HG03558 (cell line): Measurements from ENCODE around the gene LITAF.
"Not testable (repeated sequence)": the region's sequence is repeated elsewhere in the genome, so short reads cannot be mapped to it uniquely, and the experiment has no call there.

Experiments used
- ATAC-seq: cut with Tn5 transposase; IDR thresholded peaks from one replicate; pipeline ENCODE4 v1.9.1; 2021; ENCODE audit warnings: moderate number of reproducible peaks; ENCODE audit not compliant: unreplicated experiment; ENCODE audit errors: extremely low read depth

LITAF gene

DNA sequence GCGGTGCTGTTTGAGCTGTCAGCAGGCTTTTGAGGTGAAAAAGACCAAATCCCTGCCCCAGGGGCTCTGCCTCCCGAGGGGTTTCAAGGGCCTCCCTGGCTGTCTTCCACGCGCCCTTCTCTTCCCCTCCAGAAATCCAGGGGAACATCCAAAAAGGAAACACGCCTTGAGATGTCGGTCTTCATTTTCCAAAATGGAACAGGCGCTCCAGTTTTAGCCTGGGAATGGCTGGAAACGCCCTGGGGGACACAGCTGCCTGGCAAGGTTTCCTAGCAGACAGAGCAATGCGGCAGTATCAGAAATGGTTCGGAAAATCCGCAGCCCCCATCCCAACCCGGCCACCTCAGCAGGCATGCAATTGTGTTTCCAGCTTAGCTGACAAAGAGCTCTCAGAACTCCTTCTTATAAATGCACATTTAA, 16.6 kb upstream of the LITAF start:
- ATAC-seq: no peak

DNA sequence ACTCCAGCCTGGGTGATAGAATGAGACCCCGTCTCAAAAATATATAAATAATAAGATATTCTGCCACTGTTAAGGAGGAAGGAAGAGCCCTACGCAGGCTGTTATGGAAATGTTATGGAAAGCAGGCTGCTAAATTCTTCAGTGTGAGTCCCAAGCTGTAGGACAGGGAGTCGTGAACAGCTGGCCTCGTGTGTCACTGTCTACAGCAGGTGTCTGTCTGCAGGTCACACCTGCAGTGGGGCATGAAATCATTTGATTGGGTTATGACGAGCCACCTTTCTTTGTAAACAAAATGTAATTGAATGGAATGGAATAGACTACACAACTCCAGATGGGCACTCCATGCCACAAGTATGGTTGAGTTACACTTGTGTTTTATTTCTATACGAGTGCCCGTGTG, 15.6 kb upstream of the LITAF start:
- ATAC-seq: no peak

DNA sequence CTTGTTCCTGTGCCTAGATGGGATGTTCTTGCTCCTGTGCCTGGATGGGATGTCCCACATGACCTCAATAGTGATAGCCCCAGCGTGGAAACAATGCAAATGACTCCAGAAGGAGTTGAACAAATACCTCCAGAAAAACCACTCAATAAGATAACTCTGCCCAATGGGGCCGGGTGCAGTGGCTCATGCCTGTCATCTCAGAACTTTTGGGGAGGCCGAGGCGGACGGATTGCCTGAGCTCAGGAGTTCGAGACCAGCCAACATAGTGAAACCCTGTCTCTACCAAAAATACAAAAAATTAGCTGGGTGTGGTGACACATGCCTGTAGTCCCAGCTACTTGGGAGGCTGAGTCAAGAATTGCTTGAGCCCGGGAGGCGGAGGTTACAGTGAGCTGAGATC, 15.2 kb upstream of the LITAF start:
- no peak for ATAC-seq

DNA sequence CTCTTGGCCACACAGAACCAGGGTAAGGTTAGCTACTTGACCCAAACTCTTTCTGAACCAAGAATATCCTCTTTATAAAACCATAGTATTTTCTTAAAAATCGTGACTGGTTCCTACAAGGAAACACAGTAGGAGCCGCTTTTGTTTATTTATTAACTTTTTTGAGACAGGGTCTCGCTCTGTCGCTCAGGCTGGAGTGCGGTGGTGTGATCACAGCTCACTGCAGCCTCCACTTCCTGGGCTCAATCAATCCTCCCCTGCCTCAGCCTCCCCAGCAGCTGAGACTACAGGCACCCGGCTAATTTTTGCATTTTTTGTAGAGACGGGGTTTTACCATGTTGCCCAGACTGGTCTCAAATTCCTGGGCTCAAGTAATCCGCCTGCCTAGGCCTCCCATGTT, 14.7 kb upstream of the LITAF start:
- ATAC-seq: no peak

DNA sequence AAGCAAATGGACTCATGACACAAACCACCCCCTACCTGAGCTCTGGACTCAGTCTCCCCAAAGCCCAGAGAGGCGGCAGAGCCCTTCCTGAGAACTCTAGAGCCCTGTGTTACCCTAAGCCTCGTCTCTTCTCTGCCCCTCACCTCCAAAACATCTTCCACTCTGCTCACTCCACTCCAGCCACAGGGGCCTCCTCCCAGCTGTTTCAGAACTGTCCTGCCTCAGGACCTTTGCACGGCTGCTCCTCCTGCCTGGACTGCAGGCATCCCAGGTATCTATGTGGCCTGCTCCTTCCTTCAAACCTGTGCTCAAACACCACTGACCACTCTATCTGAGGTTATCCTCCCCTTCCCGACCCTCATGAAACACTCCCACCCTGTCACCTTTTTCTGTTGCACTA, 12.9 kb upstream of the LITAF start:
- ATAC-seq: no peak

DNA sequence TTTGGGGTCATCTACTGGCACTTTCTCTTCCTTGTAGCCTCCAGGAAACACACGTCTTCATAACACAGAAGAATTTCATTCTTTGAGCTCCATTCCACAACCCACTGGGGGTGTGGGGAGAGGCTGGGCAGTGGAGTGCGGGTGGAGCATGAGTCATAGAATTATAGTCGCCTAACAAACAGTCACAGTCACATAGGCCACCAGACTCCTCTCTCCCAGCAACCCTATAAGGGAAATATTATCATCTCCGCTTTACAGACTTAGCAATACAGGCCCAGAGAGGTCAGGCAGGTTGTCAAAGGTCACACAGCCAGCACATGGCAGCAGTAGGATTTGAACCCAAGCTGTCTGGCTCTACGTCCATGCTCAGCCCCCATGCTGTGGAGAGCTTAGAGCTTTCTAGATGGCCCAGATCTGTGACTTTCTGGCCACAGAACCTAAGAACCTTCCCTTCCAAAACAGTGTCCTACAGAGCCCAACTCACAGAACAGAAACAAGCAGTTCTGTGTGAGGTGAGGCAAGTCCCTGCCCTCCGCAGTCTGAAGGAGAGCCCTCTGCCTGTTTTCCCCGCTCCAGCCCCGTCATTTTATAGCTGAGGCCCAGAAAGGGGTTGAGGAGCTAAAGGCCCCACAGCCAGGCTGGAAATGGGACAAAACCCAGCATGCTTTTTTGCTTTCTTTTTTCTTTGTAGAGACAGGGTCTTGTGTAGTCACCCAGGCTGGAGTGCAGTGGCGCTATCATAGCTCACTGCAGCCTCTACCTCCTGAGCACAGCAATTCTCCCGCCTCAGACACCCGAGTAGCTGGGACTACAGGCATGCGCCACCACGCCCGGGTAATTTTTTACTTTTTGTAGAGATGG, 10.7 kb upstream of the LITAF start:
- ATAC-seq: no peak

DNA sequence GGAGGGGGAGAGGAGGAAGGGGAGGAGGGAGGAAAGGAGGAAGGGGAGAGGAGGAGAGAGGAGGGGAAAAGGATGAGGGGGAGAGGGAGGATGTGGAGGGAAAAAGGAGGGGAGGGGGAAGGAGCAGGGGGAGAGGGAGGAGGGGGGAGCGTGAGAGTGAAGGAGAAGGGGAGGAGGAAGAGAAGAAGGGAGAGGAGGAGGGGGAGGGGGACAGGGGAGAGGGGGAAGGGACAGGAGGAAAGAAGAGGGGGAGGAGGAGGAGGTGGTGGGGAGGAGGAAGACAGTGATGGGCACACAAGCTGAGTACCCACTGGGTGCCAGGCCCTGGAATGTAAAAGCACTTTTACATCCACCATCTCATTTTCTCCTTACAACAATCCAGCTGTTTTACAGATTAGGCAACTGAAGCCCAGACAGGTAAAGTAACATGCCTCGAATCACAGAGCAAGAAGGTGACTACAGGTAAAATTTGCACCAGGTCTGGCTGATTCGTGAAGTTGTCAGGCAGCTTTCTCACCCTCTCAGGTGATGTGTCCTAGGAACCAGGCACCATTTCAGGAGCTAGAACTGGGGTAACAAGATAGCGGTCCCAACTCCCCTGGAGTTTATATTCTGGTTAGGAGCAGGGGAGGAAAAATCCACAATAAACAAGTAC, 10.0 kb upstream of the LITAF start:
- ATAC-seq: no peak

DNA sequence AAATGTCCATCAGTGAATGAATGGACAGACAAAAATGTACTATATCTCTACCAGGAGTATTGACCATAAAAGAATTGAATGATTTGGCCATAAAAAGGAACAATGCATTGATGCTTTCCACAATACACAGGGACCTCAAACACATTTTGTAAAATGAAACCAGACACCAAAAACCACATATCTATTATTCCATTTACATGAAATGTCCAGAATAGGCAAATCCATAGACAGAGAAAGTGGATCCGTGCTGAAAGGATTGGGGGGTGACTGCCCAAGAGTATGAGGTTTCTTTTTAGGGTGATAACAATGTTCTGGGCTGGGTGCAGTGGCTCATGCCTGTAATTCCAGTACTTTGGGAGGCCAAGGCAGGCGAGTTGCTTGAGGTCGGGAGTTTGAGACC, 6.9 kb upstream of the LITAF start:
- no peak for ATAC-seq

DNA sequence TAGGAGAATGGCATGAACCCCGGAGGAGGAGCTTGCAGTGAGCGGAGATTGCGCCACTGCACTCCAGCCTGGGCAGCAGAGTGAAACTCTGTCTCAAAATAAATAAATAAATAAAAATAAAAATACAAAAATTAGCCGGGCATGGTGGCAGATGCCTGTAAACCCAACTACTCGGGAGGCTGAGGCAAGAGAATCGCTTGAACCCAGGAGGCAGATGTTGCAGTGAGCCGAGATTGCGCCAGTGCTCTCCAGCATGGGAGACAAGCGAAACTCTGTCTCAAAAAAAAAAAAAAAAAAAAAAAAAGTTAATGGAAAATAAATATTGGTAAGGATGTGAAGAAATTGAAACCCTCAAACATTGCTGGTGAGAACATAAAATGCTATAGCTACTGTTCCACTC, 6.4 kb upstream of the LITAF start:
- not testable (repeated sequence) for ATAC-seq

DNA sequence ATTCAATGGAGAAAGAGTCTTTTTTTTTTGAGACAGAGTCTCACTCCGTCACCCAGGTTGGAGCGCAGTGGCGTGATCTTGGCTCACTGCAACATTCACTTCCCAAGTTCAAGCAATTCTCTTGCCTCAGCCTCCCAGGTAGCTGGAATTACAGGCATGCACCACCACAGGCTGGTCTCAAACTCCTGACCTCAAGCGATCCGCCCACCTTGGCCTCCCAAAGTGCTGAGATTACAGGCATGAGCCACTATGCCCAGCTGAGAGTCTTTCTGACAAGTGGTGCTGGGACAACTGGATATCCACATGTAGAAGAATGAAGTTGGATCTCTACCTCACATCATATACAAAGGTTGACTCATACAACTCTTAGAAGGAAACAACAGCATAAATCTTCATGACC, 4.9 kb upstream of the LITAF start:
- ATAC-seq: not testable (repeated sequence)

DNA sequence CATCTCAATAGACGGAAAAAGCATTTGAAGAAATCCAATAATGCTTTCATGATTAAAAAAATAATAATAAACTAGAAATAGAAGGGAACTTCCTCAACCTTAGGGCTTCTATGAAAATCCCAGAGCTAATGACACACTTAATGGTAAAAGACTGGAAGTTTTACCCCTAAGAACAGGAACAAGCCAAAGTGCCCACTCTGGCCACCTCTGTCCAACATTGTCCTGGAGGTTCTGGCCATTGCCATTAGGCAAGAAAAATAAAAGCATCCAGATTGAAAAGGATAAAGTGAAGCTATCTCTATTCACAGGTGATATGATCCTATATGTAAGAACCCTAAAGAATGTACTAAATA, 2.5 kb upstream of the LITAF start:
- no peak for ATAC-seq

DNA sequence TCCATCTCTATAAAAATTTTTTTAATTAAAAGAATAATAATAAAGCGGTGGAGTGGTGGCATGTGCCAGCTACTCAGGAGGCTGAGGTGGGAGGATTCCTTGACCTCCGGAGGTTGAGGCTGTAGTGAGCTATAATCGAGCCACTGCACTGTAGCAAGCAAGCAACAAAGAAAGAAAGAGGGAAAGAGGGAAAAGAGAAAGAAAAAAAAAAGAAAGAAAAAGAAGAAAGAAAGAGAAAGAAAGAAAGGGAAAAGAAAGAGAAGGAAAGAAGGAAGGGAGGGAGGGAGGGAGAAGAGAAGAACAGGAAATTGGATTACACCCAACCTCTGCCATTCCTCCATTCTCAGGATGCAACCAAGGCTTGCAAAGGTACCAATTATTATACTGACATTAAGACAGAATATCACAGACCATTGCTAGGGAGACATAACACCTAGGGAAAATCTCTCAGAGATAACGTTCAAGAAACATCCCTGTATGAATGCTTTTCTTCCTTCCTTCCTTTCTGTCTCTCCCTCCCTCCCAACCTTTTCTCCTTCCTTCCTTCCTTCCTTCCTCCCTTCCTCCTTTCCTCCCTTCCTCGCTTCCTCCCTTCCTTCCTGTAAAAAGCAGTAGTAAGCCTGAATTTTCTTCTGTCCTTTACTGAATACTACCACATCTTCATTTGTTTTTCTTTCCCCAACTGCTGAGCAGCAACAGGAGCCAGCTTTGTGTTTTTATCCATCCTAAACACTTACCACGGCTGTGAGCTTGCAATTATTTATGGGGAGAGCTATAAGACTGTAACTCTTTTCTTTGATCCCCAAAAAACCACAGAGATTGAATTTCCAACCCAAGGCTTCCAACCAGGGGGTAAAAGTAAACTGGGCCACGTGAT, 1.8 kb upstream of the LITAF start:
- ATAC-seq: no peak

DNA sequence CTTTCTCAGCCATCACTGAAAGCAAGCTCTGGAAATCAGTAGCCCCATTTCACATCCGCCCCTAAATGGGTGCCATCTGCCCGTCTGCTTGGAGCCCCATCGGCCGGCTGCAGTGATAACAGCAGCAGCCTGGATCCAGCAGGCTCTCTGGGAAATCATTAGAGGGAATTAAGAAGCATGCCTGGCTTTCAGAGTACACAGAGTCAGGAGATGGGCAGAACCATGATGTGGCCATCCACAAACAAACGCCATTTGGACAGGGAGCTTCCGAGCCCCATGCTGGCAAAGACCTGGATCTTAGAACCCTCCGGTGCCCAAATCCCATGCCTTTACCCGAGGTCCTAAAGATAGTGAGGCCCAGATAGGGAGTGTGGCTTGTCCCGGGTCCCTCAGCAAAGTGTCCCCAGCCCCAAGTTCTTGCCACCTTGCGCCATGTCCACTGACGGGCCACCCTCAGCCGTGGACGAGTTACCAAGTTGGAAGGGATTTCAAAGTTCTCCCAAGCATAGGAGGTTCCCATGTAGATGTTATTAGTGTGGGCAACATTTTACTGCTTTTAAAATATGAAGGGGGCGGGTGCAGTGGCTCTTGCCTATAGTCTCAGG, 1.0 kb upstream of the LITAF start:
- ATAC-seq: no peak

DNA sequence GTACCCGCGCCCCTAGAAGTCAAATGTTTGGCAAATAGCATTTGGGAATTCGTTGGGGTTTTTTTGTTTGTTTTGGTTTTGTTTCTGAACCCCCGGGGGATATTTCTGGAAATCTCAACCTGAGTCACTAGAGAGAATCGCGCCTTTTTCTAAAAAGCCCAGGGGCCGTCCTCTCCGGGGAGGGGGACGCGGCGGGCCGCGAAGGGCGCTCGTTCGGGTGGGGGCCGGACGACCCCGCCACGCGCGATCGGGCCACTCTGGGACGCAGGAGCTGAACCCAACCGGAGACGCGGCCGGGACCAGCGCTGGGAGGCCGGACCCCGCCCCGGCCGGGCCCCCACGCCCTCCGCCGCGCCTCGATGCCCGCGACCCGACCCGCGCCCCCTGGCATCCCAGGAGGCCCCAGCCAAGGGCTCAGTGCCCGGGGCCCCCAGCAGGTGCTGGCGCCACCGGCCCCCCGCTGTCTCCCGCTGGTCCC, 302 bp downstream of the LITAF start:
- no peak for ATAC-seq

DNA sequence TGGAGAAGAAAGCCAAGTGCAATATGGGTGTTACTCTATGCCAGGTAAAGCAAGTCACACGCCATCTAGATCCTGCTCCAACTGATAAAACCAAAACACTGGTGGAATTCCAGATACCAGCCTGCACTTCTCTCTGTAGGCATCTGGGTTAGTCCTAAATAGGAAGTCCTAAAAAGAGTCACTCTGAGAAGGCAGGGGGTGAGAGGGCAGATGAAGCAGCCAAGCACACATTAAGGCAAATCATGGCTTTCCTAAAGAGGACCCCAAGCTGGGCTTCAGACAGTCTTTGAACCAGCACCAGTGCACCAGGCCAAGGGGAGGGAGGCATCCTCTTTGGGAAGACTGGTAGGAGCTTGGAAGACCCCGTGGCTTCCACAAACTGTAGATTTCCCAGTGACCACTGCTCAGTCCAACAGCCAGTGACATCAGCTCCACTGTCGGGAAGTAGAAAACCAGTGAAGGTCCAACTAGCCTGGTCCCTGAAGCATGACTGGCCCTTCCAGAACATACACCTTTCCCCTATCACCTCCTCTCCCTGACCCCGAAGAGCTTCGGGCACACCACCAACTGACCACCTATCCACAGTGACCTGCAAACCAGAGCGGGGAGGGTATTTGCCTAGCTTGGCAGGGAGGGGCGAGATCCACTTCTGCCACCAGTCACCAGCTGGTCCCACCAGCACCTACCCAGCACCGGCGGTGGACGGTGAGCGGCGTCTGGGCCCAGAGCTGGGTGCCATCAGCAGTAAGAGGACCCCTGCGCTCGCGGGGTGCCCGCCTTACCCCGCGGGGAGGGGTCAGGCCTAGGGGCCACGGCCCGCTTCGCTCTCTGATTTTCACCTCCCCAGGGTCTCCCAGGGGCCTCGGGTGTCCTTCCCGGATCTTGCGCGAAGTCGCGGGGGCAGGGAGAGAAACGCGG, 1.0 kb downstream of the LITAF start:
- ATAC-seq: no peak

DNA sequence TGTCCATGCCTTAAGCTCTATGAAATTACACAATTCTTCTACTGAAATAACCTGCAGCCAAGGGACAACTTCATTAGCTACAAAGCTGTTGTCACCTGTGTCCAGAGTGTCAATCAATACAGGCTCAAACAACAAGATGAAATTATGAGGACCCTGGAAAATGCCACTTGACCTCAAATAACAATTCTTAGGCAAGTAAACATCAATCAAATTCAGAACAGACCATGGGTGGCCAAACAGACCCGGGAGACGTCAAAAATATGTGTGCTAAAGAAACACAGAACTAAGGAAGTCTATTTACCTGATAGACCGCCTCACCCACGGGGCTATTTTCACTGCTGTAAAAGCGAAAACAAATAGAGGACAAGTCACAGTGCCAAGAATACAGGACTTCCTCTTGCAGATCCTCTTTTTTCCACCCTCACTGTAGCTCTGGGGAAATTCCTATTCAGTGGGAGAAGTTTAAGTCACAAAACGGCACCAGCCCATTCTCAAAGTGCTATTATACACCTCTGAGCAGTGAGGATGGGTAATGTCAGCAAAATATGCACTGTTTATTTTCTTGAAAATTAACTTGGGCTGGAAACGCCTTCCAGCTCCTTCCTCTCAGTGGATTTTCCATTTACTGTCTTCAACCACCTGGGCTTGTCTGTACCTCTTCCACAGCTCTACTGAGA, 2.7 kb downstream of the LITAF start:
- no peak for ATAC-seq

DNA sequence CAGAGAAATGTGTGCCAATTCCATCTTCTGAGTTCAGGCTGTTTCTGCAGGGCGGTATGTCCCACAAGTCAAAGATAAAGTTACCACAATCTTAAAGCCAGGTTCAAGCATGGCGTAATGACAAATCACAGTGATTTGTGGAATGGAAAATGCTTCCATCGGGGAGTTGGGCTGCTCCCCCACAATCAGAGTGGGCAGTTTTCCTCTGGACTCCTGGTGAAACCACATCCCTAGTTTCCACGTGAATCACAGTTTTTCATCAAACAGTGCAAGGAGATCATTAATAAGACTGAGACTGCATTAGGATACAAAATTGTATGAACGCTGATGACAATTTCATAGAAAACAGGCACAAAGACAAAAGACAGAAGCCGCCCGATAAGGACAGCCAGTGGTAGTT, 3.6 kb downstream of the LITAF start:
- ATAC-seq: no peak

DNA sequence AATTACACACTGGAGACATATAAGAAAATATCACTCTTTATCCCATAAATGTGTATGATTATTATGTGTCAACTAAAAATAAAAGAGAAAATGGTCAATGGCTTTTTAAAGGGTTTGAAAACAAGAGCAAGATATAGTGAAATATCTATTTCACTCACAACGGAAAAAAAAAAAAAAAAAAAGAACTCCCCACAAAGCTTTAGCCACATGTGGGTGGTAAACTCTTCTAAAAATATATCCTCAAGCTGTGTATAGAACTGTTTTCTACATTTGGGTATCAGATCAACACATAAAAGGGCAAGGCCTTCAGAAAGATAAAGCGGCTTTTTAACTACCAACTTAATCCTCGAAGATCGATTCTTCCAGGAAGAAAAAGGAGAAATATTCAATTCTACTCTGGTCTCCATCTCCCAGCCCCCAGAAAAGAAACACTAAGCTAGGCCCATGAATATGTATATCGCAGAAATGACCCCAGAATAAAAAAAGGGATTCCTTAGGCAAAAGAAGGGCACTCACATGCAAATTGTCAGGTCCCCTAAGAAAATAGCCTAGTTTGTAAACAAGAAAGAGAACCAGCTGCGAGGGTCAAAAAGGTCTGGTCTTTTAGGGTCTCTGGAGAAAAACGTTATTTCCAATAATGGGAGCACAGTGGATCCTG, 4.4 kb downstream of the LITAF start:
- ATAC-seq: no peak
